GM12878 (cell line): Measurements from ENCODE around the gene ABI2.

Experiments used
- CBX3 ChIP-seq: fragments of 200-600 bp; sonication (generic); IDR thresholded peaks from 2 replicates; pipeline ENCODE4 v1.6.1; 2016; ENCODE audit warnings: low read depth, borderline replicate concordance
- CTCF ChIP-seq, 3 experiments: IDR thresholded peaks in 2 of 3; conservative IDR thresholded peaks in 1 of 3; 2 replicates each; pipeline ENCODE4 v1.5.1; 2011; ENCODE audit warnings: low read depth in 3 of 3, low read length in 3 of 3, mild to moderate bottlenecking in 3 of 3, control low read depth in 2 of 3, moderate library complexity in 2 of 3, inconsistent platforms in 1 of 3, mixed read lengths in 1 of 3; ENCODE audit not compliant: control insufficient read depth in 2 of 3, insufficient read depth in 1 of 3; ENCODE audit errors: extremely low read depth in 1 of 3
- EZH2 ChIP-seq: IDR thresholded peaks from 2 replicates; pipeline ENCODE4 v1.6.1; 2012; ENCODE audit warnings: low read depth, mild to moderate bottlenecking, control low read depth, inconsistent platforms, low read length, borderline replicate concordance; ENCODE audit not compliant: control insufficient read depth
- MAX ChIP-seq: IDR thresholded peaks from 2 replicates; pipeline ENCODE4 v1.6.1; 2012; ENCODE audit warnings: low read depth, low read length, improper control_type of control experiment
- NRF1 ChIP-seq: conservative IDR thresholded peaks from 2 replicates; pipeline ENCODE4 v1.6.1; 2011; ENCODE audit warnings: mild to moderate bottlenecking, low read depth, low read length, improper control_type of control experiment
- POLR2A ChIP-seq: IDR thresholded peaks from 2 replicates; pipeline ENCODE4 v1.6.1; 2011; ENCODE audit warnings: low read depth, mild to moderate bottlenecking, low read length
- POLR2AphosphoS5 ChIP-seq: IDR thresholded peaks from 2 replicates; pipeline ENCODE4 v1.6.1; 2011; ENCODE audit warnings: mild to moderate bottlenecking, low read length, inconsistent platforms
- RAD21 ChIP-seq: IDR thresholded peaks from 2 replicates; pipeline ENCODE4 v1.6.1; 2011; ENCODE audit warnings: mild to moderate bottlenecking, low read depth, low read length, moderate library complexity; ENCODE audit not compliant: insufficient read depth
- SREBF2 ChIP-seq: IDR thresholded peaks from 2 replicates; pipeline ENCODE4 v1.6.1; 2012; ENCODE audit warnings: mild to moderate bottlenecking, low read length
- TAF1 ChIP-seq: IDR thresholded peaks from 2 replicates; pipeline ENCODE4 v1.6.1; 2011; ENCODE audit warnings: mild to moderate bottlenecking, low read depth, low read length, borderline replicate concordance
- ZBTB33 ChIP-seq: fragments of 450-650 bp; IDR thresholded peaks from 2 replicates; pipeline ENCODE4 v1.6.1; 2017; ENCODE audit warnings: mild to moderate bottlenecking

- TF ChIP-seq SREBF2: no peak
- TF ChIP-seq POLR2AphosphoS5: no peak
- TF ChIP-seq POLR2A: no peak
- TF ChIP-seq CTCF (IDR thresholded peaks at IDR 0.05 in 2 of 3, conservative IDR thresholded peaks at IDR 0.05 in 1 of 3; ENCODE audit: control insufficient read depth in 2 of 3, extremely low read depth in 1 of 3, insufficient read depth in 1 of 3, low read depth in 3 of 3, low read length in 3 of 3): 0 out of 6 replicates have a peak, but pooled peaks of 1 of the 3 experiments have one; percentile 8
- no peak for TF ChIP-seq NRF1
- no peak for TF ChIP-seq CBX3
- no peak for TF ChIP-seq MAX
- no peak for TF ChIP-seq TAF1
- no peak for TF ChIP-seq EZH2
- TF ChIP-seq ZBTB33: no peak
- TF ChIP-seq RAD21: peak; percentile 16; the same call in 1 of the 2 replicates
These were observed 66.5 kb downstream of the ABI2 start for GRCh38 chr2:203394519-203395227.
